ENCODE measurements around the gene PIK3AP1.
"Not testable (repeated sequence)": the region's sequence is repeated elsewhere in the genome, so short reads cannot be mapped to it uniquely, and the experiment has no call there.

Gene PIK3AP1

DNA sequence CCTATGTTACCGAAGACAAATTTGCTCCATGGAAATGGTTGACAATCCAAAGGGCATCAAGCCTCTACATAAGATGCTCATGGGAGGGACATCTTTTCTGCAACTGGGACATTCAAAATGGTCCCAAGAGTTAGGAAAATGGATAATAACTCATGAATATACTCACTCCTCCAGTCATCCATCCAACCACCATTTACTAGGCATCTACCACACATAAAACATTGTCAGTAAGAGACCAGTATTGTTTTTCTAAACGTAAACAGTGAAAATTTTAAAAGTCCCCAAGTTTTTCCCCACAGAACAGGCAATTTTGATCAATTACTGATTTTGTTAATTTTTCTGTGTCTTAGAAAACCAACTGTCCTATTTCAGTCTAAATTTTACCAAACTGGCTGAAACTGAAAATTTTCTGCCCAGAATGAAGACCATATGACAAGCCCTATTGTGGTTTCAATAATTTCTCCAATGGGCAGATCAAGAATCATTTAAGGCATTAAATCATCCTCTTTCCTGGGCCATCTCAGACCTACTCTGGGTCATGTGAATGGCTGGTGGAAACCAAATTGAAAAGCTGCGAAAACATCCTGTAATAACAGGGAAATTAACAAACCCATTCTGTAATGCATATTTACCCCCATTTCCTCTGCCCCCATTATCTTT lies 24.2 kb downstream of the PIK3AP1 start:
- FAIRE-seq, result no peak

DNA sequence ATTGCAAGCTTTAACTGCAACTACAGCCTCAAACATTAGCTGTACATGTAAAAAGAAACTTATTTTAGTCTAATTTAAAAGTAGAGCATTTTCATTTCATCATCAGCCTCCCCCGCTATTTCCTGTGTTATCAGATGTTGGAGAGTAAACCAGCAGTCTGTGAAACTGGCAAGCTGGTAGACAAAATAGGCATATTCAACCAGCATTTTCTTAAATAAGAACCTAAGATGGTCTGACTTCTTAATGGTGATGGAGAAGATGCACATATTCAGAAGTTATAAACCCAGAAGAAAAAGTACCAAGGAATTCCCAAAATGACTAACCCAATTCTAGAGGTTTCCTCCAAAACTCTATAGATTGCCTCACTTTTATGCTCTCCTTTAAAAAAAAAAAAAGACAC lies 24.9 kb downstream of the PIK3AP1 start:
- FAIRE-seq, result no peak

DNA sequence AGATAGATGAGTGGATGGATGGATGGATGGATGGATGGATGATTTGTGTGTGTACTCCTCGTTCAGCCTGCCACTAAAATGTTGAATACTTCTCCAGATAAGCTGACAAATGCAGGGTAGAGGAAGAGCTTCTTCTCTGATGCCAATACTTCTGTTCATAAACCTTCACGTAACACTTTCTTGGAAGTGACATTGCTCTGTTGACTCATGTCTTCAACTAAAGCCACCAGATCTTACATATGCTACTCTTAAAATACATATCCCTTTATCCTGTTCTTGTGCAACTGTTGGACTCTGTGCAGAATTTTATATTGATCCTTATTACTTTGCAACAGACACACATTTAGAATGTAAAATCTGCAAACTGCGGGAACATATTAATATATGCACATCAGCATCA lies 26.9 kb downstream of the PIK3AP1 start:
- no peak for FAIRE-seq

DNA sequence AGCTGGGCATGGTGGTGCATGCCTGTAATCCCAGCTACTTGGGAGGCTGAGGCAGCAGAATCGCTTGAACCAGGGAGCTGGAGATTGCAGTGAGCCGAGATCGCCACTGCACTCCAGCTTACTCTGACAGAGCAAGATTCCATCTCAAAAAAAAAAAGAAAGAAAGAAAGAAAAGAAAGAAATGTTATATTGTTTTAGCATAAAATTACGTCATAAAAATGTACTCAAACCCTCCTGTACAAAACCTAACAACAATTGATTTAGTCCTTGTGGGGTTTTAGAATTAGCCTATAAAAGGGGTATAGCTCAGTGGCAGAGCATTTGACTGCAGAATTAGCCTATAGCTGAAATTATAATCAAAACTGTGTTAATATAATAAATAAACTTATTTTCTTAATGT lies 27.9 kb downstream of the PIK3AP1 start:
- no peak for FAIRE-seq

DNA sequence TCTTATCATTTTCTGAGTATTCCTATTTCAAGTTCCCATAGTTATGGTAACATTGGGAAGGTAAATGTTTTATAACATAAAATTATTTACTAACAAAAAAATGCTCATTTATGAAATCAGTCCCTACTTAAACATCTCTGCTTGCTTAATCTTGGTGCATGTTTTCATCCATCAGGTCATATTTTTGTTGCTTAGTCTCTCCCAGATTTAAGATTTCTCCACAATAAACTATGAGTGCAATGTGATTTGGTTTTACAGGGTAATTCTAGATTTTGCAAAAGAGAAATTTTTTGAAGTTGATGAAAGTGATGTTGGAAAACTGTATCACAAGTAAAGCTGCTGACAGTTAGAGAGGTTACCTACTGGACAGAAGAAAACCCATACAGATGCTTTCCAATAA lies 28.6 kb downstream of the PIK3AP1 start:
- FAIRE-seq, result no peak

DNA sequence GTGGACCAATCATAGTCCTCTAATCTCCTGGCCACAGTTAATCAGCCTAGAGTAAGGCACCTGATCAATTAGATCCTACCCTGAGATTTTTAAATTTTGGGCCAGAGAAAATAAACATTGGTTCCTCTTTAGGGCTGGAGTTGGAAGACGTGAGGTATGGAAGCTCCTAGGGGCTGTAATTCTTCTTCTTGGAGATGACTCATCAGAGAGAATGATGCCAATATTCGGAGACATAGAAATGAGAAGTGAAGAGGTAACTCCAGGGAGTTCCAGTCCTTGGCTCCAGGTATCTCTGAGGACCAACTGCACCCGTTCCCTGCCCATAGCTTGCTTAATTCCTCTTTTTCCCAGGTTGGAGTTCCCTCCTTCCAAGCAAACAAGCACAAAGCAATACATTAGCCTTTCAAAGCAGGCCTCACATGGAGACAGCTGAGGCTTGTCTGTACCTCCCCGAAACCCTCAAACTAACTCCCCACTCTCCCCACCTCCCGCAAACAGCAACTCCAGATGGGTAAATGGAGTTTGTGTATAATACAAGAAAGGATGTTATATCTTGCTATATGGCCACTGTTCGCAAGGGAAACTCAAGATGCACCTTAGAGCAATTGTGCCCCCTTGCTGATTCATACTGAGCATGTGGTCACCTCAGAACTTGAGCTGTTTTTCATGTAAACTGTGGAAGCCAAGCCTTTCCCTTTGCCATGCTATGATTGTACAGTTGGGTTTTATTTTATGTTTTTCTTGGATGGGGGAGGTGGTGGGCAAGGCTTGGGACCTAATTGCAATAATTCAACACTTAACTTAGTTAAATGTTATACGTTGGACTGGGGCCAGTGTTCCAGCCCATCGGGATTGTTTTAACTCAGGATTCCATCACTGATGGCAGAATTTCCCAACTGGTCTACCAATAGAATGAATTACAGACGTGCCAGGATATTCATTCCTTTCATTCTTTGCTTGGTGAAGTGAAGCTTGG lies 29.3 kb downstream of the PIK3AP1 start:
- FAIRE-seq, result no peak

DNA sequence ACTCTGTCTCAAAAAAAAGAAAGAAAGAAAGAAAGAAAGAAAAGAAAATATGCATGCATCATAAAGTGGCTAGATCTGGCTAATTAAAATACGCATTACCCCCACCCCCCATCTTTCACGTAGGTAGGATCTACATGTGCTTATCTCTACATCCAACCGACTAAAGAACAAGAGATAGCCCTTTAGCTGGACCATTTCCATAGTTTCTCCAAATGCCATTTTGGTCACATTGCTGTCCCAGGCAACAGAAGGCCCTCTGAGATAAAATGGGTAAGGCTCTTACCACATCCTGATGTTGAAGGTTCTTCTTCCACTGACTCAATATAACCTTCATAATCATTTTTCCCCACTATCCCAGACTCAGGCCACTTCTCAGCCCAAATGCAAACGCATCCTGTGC lies 31.5 kb downstream of the PIK3AP1 start:
- no peak for FAIRE-seq

DNA sequence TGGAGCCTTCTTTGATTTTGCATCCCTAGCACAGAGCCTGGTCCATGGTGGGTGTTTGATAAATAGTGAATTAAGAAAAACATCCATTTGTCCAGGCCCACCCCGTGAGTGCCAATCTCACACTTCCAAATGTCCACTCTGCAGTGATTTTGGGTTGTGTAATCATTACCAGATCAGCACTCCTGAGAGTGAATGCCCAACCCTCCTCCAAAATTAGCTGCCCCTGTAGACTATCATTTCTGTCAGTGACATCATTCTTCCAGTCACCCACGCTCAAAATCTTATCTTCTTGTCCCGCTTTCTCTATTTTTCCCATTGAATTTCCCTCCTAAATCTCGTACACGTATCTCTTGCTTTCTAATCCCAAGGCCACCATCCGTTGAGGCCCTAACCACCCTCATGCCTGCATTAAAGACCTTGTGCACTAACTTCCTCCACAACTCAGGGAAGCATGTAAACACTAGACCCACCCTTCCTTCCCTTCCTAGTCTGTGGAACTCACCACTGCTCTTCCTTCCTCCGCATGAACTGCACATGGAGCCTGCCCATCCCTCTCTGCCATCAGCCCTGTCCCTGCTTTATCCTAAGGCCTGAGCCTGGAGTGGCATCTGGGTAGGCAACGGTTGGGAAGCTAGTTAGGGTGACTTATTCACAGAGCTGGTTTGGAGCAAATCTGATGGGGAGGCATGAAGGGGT lies 32.8 kb downstream of the PIK3AP1 start:
- FAIRE-seq, result no peak

DNA sequence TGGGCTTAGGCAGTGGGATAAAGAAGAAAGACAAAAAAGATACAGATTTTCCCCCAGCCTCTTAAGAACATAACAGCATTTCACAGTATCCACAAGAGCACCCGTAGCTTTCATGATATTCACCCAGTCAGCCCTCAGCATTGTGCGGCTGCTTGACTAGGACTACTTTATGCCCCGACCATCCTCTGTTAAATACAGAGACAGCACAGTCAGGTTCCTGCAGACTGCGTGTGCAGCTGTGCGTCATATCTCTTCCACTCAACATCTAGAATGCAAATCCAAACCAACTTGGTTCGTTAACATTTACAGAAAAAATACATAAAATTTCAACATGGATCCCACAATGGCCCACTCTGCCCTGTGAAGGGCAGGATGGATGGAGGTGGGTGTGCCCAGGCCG lies 33.8 kb downstream of the PIK3AP1 start:
- FAIRE-seq, result no peak

DNA sequence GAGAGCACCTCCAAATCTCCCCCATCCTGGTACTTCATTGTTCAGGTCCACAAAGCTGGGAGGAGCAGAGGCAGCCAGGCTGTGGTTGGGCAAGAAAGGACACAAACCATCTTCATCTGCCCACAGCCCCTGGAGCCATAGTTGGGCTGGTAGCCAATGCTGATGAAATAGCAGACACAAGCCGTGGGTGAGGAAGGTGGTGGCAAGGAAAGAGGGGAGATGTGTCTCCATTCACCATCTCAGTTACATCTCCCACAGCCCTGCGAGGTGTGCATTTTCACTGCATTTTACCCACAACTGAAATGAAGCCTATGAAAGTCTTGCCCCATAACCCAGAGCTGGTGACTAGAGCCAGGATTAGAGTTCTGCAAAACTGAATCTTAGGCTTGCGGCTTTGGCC lies 35.0 kb downstream of the PIK3AP1 start:
- no peak for FAIRE-seq

DNA sequence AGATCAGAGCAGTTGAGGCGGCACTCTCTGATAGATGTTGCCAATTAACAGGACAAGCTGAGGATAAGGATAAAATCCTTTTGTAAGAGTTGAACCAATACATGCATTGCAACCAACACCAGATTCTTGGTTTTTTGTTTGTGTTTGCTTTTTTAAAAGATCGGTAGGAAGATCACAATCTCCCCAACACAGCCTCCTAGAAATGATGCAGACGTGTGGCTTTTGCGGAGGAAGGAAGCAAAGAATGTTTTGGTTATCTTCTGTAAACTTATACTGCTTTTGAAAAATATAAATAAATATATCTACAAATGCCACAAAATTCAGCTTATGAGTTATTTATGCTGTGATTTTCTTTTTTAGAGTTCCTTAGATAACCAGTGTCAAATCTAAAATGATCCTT lies 35.5 kb downstream of the PIK3AP1 start:
- FAIRE-seq, result no peak

DNA sequence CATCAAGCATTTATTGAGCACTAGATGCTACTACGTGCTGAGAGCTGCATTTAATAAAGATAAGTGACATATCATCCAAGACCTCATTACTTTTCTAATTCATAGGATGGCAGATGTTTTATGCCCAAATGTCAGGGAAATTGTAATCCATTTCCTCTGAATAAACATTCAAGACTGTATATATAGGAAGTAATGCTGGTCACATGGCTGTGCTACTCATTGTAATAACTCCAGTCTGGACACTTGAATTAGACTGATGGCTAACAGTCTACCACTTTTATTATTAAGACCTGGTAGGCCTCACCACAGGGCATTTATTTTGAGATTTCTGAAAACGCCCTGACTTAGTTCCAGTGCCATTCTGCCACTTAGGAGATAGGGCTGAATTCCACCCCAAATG lies 36.6 kb downstream of the PIK3AP1 start:
- no peak for FAIRE-seq

DNA sequence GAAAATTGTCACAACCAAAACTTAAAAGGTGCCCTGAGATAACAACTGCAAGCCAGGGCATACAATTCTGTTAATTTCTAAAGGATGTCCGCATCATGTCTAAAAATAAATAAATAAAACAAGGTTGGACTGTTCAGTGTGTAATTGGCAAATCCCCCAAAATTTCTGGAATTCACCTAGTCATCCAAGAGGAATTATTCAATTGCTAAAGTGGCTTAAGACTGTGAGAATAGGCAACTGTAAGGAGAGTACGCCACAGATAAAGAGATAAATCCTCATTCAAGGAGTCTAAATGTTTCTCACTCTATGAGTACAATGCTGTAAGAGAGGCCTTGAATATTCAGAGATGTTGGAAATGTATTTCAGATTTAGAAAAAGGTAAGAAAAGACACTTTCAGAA lies 37.2 kb downstream of the PIK3AP1 start:
- FAIRE-seq, result no peak

DNA sequence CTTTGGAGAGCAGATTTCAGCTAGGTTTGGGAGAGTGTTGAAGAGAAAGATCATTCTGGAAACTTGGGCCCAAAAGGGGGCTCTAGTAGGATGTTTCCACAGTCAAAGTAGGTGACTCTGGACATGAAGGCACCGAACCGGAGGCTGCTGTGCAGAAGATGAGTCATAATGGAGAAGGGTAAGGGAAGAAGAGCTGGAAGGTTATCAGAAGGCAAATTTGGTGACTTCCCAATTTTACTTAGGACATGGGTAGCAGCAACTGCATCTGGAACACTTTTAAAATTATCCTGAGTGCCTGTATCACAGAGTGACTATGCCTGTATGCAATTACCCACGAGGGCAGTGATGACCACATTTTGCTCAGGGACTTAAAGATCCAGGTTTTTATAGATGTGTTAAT lies 38.8 kb downstream of the PIK3AP1 start:
- no peak for FAIRE-seq

DNA sequence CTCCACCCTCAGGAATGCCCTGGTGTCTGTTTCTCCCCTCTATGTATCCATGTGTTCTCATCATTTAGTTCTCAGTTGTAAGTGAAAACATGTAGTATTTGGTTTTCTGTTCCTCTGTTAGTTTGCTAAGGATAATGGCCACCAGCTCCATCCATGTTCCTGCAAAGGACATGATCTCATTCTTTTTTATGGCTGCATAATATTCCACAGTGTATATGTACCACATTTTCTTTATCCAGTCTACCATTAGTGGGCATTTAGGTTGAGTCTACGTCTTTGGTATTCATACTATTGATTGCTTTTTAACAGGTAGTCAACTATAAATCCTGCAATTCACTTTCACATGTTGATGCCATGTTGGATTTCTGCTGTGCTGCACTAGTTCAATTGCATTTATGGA lies 39.9 kb downstream of the PIK3AP1 start:
- not testable (repeated sequence) for FAIRE-seq

DNA sequence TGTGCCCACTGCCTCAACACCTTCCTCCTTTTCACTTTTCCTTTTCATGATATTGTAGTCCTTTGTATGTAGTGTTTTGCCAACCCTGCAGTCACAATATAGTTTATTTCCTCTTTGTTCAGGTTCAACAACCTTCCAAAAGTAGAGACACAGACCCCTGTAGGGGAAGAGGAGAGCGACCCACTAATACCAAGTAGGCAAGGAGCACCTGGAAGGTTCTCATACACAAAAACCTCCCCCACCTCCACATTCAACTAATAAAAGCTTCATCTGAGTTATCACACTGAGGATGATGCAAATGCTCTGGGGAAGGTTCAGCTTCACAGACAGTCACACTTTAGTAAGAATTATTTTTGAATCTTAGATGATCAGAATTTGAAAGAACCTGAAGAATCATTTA lies 41.6 kb downstream of the PIK3AP1 start:
- FAIRE-seq, result no peak

DNA sequence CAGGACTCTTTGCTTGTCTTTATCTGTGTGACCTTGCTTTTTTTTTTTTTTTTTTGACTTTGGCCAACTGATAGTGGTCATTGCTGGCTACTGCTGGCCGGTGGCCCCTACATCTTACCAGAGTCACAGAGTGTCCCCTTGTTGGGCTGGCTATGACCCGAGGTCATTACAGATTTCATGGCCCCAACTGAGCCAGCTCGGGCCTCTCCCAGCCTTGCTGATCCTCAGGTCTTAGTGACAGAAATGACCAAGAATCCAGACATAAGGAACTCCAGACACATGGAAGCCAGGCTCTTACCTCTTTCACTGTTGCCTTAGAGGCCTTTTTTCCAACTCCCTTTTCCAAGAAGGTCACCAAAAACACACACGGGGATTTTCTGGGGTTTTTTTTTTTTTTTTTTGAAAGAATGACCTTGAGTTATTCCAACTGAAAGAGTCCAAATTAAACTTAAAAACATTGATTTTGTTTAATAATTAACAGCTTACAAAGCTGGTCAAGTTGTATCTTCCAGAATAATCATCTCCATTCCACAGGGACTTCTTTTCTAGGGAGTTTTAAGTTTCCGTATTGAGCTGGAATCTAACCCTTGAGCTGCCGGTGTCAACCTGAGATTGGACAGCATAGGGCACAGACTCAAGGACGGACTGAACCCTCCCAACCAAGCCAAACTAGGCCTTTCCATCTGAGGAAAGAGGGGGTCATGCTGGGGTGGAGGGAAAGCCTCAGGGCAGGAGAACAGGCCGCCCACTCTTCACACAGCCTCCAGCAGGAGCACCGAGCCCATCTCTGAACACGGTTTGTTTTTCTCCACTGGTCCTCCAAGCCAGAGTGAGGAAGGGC lies 43.8 kb downstream of the PIK3AP1 start:
- FAIRE-seq, result no peak

DNA sequence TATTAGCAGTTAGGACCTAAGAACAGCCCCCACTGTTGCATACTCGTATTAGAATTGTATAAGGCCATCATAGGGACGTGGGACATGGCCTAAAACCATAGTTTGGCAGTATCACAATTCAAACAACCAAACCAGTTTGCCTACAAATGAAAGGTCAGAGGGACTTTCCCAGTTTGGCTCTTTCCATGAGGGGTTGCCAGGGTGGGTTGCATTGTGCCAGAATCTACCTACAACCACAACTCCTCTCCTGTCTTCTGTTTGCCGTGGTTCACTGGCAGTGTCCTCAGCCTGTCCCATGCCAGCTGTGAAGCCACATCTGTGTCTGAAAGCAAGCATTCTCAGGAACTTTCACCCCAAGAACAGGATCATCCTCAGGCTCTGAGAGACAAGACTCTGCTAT lies 44.5 kb downstream of the PIK3AP1 start:
- no peak for FAIRE-seq

DNA sequence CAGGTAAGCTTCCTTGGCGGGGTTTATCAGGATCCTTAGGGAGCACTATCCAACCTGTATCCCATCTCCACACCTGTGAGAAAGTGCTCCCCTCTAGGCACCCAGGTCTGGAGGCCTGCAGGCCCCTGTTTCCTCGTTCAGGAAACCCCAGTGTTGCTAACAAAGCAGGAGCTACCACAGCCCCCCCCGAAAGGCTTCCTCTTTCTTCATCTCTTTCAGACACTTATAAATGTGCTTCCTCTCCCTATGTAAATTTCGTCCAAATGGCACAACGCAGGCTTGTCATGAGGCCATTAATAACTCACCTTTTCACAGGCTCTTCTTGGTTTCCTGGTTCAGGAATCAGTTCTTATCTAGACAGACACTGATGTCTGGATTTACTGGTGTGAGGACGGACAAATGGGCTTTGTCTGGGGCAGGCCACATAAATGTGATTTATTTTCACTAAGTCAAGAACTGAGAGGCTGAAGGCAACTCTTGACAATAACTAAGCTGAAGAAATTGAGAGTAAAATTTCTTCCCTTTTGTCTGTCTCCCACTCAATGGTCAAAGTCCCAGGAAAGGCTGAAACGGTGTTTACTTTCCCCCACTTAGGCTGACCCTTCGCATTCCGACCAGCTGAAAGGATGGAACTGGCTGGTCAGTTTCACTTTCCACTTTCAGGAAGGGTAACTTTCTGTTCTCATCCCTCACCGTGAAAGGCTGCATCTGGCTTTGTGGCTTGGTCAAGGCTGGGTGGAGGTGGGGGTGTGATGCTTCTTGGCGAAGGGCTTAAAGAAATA lies 46.8 kb downstream of the PIK3AP1 start:
- peak; percentile 74 for FAIRE-seq

DNA sequence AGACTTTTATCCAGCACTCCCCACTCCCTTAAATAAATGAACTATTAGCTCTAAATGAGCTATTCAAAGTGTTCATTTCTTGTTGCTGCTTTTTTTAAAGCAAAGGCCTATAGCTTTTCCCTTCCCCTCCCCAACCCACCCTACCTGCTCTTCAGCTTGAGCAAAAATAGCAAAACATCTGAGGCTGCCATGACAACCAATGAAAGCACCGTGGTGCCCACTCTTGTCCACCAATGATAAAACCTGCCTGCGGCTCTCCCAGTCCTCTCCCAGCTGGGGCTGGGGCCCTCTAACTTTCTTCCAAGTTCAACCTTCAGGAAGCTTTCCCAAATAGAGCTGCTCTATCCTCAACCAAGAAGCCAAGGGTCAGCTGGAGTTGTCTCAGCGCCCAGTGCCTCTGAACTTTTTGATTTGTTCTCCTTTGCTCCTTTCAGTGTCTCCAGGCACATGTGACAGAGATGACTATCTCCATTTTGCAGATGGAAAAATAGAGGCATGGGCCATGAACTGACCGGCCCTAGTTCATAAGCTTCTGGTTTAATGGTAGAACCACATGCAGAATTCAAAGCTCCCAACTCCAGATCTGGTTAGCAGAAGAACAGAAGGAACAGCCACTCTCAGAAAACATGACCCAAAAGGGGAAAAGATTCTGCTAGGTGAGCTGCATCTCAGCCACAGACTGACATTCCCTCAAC lies 47.7 kb downstream of the PIK3AP1 start:
- FAIRE-seq, result no peak

DNA sequence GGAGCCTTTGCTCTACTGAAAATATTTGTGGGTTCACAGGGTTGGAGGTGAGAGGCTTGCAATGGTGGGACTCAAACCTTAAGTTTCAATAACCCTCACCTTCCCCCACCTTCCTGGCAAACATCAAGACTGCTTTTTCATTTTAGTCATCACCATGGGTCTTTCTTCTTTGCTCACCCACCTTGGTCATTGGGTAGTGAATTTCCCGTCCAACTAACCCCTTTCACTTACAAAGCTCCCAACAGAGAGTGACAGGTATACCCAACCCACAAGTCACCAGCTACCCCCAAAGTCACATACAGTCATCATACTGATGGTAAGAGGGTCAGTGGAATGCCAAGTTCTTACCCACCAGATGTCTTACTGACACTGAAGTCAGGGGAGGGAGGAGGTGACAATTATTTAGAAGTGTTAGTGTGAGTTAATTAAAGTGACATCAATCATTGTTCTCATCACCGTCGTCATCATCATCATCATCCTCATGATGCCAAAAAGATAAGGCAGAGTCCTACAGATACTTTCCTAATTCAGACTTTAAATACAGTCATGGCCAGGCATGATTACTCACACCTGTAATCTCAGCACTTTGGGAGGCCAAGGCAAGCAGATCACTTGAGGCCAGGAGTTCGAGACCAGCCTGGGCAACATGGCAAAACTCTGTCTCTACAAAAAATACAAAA lies 49.0 kb downstream of the PIK3AP1 start:
- no peak for FAIRE-seq
